ENCODE data around the gene GLT8D2. TPM values are rescaled to one million over a fixed set of nuclear protein-coding genes. Genes with fewer than 3 reads are reported as not detected.

Gene GLT8D2
- total and polyA plus RNA-seq, 2 of the 13 experiments (the other 11 are each of a cell fraction or from before 2014, with no cell fraction given) = not detected

DNA sequence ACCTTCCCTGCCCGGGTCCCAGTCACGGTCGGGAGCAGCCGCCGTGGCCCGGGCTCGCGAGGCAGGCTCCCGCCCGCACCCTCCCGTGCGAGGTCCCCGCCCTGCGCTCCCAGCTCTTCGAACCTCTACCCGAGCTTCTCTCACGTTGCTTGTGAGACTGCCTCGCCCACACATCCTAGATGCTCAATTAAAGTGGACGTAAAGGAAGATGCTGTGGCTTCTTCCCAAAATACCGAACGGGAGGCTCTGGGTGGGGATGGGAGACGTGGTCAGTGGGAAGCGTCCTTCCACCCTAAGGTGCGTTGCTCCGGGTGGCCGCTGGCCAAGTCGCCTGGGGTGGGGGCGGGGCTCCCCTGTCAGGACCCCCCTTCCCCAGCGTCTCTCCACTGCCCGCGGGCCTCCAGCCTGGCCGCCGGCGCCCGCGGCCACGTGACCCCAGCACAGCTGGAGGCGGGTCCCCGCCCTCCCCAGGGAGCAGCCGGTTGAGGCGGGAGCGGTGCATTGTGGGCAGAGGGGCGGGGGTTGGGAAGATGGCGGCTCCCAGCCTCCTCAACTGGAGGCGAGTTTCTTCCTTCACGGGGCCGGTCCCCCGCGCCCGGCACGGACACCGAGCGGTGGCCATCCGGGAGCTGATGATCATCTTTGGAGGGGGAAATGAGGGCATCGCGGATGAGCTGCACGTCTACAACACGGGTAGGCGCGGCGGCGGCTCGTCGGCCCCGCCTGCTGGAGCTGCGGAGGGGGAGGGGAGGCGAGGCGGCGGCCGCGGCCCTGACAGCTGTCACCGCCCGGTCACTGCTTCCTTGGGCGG, 14.2 kb upstream of the GLT8D2 start, which contains the start of gene HCFC2 (continued):
- TF ChIP-seq LCORL (IDR thresholded peaks at IDR 0.05) (no peak), LCORL (CRISPR knock-in tag; IDR thresholded peaks at IDR 0.05) (peak; percentile 25; the same call in 1 of the 2 replicates), ZNF816 (CRISPR knock-in tag; IDR thresholded peaks at IDR 0.05; ENCODE audit: borderline replicate concordance) (0 out of 2 replicates have a peak, but pooled peaks have one; percentile 62), SIX4 (CRISPR knock-in tag; IDR thresholded peaks at IDR 0.05) (peak; percentile 32; the same call in 1 of the 2 replicates), ZGPAT (CRISPR knock-in tag; IDR thresholded peaks at IDR 0.05) (peak; percentile 95), CHCHD3 (CRISPR knock-in tag; IDR thresholded peaks at IDR 0.05) (0 out of 2 replicates have a peak, but pooled peaks have one; percentile 38), IRF9 (CRISPR knock-in tag; IDR thresholded peaks at IDR 0.05; ENCODE audit: borderline replicate concordance) (peak; percentile 83), AGO1 (IDR thresholded peaks at IDR 0.05; ENCODE audit: low read depth, low read length, poor library complexity, severe bottlenecking) (peak; percentile 59), ZNF576 (CRISPR knock-in tag; IDR thresholded peaks at IDR 0.05) (no peak), TOPORS (CRISPR knock-in tag; IDR thresholded peaks at IDR 0.05) (peak; percentile 78; the same call in 1 of the 2 replicates), ZNF709 (CRISPR knock-in tag; IDR thresholded peaks at IDR 0.05) (peak; percentile 79; the same call in 1 of the 2 replicates), ZNF484 (CRISPR knock-in tag; IDR thresholded peaks at IDR 0.05; ENCODE audit: borderline replicate concordance, low read depth) (0 out of 2 replicates have a peak, but pooled peaks have one; percentile 47), ZBTB33 (CRISPR knock-in tag; IDR thresholded peaks at IDR 0.05) (0 out of 2 replicates have a peak, but pooled peaks have one; percentile 9), GABPB1 (CRISPR knock-in tag; IDR thresholded peaks at IDR 0.05) (peak; percentile 82), CBFB (CRISPR knock-in tag; IDR thresholded peaks at IDR 0.05) (peak; percentile 87), ZNF160 (CRISPR knock-in tag; IDR thresholded peaks at IDR 0.05) (no peak), POLR2AphosphoS5 (IDR thresholded peaks at IDR 0.05; ENCODE audit: low read depth, low read length) (peak; percentile 57)
- TF ChIP-seq, protein P1, sequence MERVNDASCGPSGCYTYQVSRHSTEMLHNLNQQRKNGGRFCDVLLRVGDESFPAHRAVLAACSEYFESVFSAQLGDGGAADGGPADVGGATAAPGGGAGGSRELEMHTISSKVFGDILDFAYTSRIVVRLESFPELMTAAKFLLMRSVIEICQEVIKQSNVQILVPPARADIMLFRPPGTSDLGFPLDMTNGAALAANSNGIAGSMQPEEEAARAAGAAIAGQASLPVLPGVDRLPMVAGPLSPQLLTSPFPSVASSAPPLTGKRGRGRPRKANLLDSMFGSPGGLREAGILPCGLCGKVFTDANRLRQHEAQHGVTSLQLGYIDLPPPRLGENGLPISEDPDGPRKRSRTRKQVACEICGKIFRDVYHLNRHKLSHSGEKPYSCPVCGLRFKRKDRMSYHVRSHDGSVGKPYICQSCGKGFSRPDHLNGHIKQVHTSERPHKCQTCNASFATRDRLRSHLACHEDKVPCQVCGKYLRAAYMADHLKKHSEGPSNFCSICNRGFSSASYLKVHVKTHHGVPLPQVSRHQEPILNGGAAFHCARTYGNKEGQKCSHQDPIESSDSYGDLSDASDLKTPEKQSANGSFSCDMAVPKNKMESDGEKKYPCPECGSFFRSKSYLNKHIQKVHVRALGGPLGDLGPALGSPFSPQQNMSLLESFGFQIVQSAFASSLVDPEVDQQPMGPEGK (CRISPR knock-in tag; IDR thresholded peaks at IDR 0.05) = peak; percentile 96
- TF ChIP-seq, protein P2, sequence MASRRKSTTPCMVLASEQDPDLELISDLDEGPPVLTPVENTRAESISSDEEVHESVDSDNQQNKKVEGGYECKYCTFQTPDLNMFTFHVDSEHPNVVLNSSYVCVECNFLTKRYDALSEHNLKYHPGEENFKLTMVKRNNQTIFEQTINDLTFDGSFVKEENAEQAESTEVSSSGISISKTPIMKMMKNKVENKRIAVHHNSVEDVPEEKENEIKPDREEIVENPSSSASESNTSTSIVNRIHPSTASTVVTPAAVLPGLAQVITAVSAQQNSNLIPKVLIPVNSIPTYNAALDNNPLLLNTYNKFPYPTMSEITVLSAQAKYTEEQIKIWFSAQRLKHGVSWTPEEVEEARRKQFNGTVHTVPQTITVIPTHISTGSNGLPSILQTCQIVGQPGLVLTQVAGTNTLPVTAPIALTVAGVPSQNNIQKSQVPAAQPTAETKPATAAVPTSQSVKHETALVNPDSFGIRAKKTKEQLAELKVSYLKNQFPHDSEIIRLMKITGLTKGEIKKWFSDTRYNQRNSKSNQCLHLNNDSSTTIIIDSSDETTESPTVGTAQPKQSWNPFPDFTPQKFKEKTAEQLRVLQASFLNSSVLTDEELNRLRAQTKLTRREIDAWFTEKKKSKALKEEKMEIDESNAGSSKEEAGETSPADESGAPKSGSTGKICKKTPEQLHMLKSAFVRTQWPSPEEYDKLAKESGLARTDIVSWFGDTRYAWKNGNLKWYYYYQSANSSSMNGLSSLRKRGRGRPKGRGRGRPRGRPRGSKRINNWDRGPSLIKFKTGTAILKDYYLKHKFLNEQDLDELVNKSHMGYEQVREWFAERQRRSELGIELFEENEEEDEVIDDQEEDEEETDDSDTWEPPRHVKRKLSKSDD (CRISPR knock-in tag; IDR thresholded peaks at IDR 0.05; ENCODE audit: low read depth) = peak; percentile 44; the same call in 1 of the 2 replicates
